NT2/D1 (cell line): Measurements from ENCODE around the gene AMBRA1.

Experiments
- DNase-seq: peaks from one replicate; pipeline ENCODE4 v3.0.0-alpha.2; 2011; ENCODE audit warnings: low read depth, low spot score
- H3K27me3 ChIP-seq: 2 replicates; pipeline ENCODE4 v1.6.0; 2011; ENCODE audit warnings: mild to moderate bottlenecking; ENCODE audit not compliant: insufficient read length, insufficient read depth
- H3K36me3 ChIP-seq: 2 replicates; pipeline ENCODE4 v1.6.1; 2011; ENCODE audit warnings: mild to moderate bottlenecking, low read length, mixed read lengths; ENCODE audit not compliant: insufficient read depth, insufficient read length
- H3K4me1 ChIP-seq: 2 replicates; pipeline ENCODE4 v1.5.1; 2011; ENCODE audit not compliant: insufficient read depth, insufficient read length
- H3K4me3 ChIP-seq: 2 replicates; pipeline ENCODE4 v1.5.1; 2011; ENCODE audit warnings: low read depth; ENCODE audit not compliant: insufficient read length
- H3K9ac ChIP-seq: 2 replicates; pipeline ENCODE4 v1.6.0; 2011; ENCODE audit warnings: low read depth; ENCODE audit not compliant: insufficient read length
- H3K9me3 ChIP-seq: 2 replicates; pipeline ENCODE4 v1.5.1; 2011; ENCODE audit warnings: mild to moderate bottlenecking, low read length; ENCODE audit not compliant: insufficient read depth
- SUZ12 ChIP-seq: IDR thresholded peaks from 2 replicates; pipeline ENCODE4 v1.6.1; 2011; ENCODE audit not compliant: insufficient read length, insufficient read depth; ENCODE audit errors: extremely low read depth
- YY1 ChIP-seq: IDR thresholded peaks from 2 replicates; pipeline ENCODE4 v1.6.1; 2011; ENCODE audit not compliant: insufficient read length, insufficient read depth
- ZNF274 ChIP-seq: IDR thresholded peaks from 2 replicates; pipeline ENCODE4 v1.6.1; 2011; ENCODE audit warnings: mild to moderate bottlenecking, low read depth, low read length

AMBRA1 gene

GRCh38 chr11:46426233-46426991 lies 167.4 kb downstream of the AMBRA1 start:
- H3K36me3 ChIP-seq, result peaks cover 43% of the 10 kb centered on the region

GRCh38 chr11:46422588-46422987 lies 171.2 kb downstream of the AMBRA1 start:
- H3K4me1 ChIP-seq, result peaks cover 2% of the 10 kb centered on the region
- H3K36me3 ChIP-seq, result peaks cover 37% of the 10 kb centered on the region
- no peak for DNase-seq
- H3K9me3 ChIP-seq, result no peaks in the 10 kb centered on the region
- no peak overlapping the region for H3K9ac ChIP-seq
- TF ChIP-seq ZNF274 (no peak), YY1 (no peak), SUZ12 (no peak)
- no peaks in the 10 kb centered on the region for H3K27me3 ChIP-seq
- H3K4me3 ChIP-seq, result no peak overlapping the region

More at GRCh38 chr11:46426233-46426991, 167.4 kb downstream of the AMBRA1 start:
- TF ChIP-seq SUZ12 (no peak), ZNF274 (no peak), YY1 (no peak)
- no peak for DNase-seq
- Histone ChIP-seq H3K9me3 (no peaks in the 10 kb centered on the region), H3K4me1 (peaks cover 2% of the 10 kb centered on the region), H3K9ac (no peak overlapping the region), H3K27me3 (no peaks in the 10 kb centered on the region), H3K4me3 (no peak overlapping the region)

- H3K9me3 ChIP-seq, result no peaks in the 10 kb centered on the region
- H3K4me3 ChIP-seq, result no peak overlapping the region
- H3K9ac ChIP-seq, result no peak overlapping the region
- DNase-seq, result no peak
- no peaks in the 10 kb centered on the region for H3K27me3 ChIP-seq
- H3K4me1 ChIP-seq, result peaks cover 2% of the 10 kb centered on the region
- TF ChIP-seq YY1 (no peak), SUZ12 (no peak), ZNF274 (no peak)
- peaks cover 43% of the 10 kb centered on the region for H3K36me3 ChIP-seq
Observed at GRCh38 chr11:46421257-46421880, 172.5 kb downstream of the AMBRA1 start.

- Histone ChIP-seq H3K27me3 (no peaks in the 10 kb centered on the region), H3K4me1 (peaks cover 2% of the 10 kb centered on the region), H3K9me3 (no peaks in the 10 kb centered on the region), H3K9ac (no peak overlapping the region), H3K36me3 (peaks cover 48% of the 10 kb centered on the region), H3K4me3 (no peak overlapping the region)
- DNase-seq, result no peak
- TF ChIP-seq ZNF274 (no peak), SUZ12 (no peak), YY1 (no peak)
Observed at GRCh38 chr11:46420513-46420912, 173.3 kb downstream of the AMBRA1 start.

GRCh38 chr11:46418751-46419150 lies 175.1 kb downstream of the AMBRA1 start:
- no peaks in the 10 kb centered on the region for H3K9me3 ChIP-seq
- no peak for DNase-seq
- H3K36me3 ChIP-seq, result peaks cover 63% of the 10 kb centered on the region
- no peak overlapping the region for H3K9ac ChIP-seq
- TF ChIP-seq YY1 (no peak), SUZ12 (no peak), ZNF274 (no peak)
- no peak overlapping the region for H3K4me3 ChIP-seq
- no peaks in the 10 kb centered on the region for H3K27me3 ChIP-seq
- no peaks in the 10 kb centered on the region for H3K4me1 ChIP-seq

GRCh38 chr11:46417711-46418110 lies 176.1 kb downstream of the AMBRA1 start:
- peaks cover 67% of the 10 kb centered on the region for H3K36me3 ChIP-seq
- no peaks in the 10 kb centered on the region for H3K27me3 ChIP-seq
- H3K4me1 ChIP-seq, result no peaks in the 10 kb centered on the region
- H3K9ac ChIP-seq, result no peak overlapping the region
- no peaks in the 10 kb centered on the region for H3K9me3 ChIP-seq
- DNase-seq, result no peak
- H3K4me3 ChIP-seq, result no peak overlapping the region
- TF ChIP-seq YY1 (no peak), ZNF274 (no peak), SUZ12 (no peak)

GRCh38 chr11:46414879-46415278 lies 178.9 kb downstream of the AMBRA1 start:
- Histone ChIP-seq H3K27me3 (no peaks in the 10 kb centered on the region), H3K36me3 (peaks cover 52% of the 10 kb centered on the region), H3K4me3 (no peak overlapping the region), H3K9me3 (no peaks in the 10 kb centered on the region), H3K4me1 (peaks cover 10% of the 10 kb centered on the region), H3K9ac (no peak overlapping the region)
- TF ChIP-seq SUZ12 (no peak), YY1 (no peak), ZNF274 (no peak)
- no peak for DNase-seq
